Thyroid gland (tissue), 4 donors: ENCODE measurements around the gene AGBL3. TPM values are rescaled to one million over a fixed set of nuclear protein-coding genes. Genes with fewer than 3 reads are reported as not detected.

ENCODE experiments used
- DNase-seq, 2 donors: peaks; one replicate each; pipeline ENCODE4 v3.0.0-alpha.2; 2019
- H3K27ac ChIP-seq, 3 donors: fragments of 200-600 bp; sonication (generic); 1 replicate in 2 of 3; 2 replicates in 1 of 3; pipeline ENCODE4 v1.5.1; 2016 to 2019; ENCODE audit warnings: mild to moderate bottlenecking in 1 of 3, moderate library complexity in 1 of 3
- H3K27me3 ChIP-seq: fragments of 200-600 bp; sonication (generic); one replicate; pipeline ENCODE4 v1.5.1; 2019
- H3K36me3 ChIP-seq, 2 donors: fragments of 200-600 bp; sonication (generic); one replicate each; pipeline ENCODE4 v1.5.1; 2016 to 2019
- H3K4me1 ChIP-seq, 2 donors: fragments of 200-600 bp; sonication (generic); one replicate each; pipeline ENCODE4 v1.5.1; 2017 to 2019
- H3K4me3 ChIP-seq, 3 donors: fragments of 200-600 bp; sonication (generic); replicated peaks in 1 of 3; 1 replicate in 2 of 3; 2 replicates in 1 of 3; pipeline ENCODE4 v1.5.1; 2016; ENCODE audit warnings: mild to moderate bottlenecking in 1 of 3
- H3K9me3 ChIP-seq: fragments of 200-600 bp; sonication (generic); one replicate; pipeline ENCODE4 v1.5.1; 2017
- POLR2A ChIP-seq, 2 donors: fragments of 450-650 bp; IDR thresholded peaks; one replicate each; pipeline ENCODE4 v1.6.1; 2017; ENCODE audit warnings: antibody characterized with exemption in 2 of 2, mild to moderate bottlenecking in 2 of 2, moderate library complexity in 1 of 2
- WGBS, 2 donors: methylation state at CpG; one replicate each; pipeline ENCODE4 v1.1.5; 2017; 5-methylcytosine and 5-hydroxymethylcytosine counted together
- intact Hi-C: fragments of 100-400 bp; cut with DNase I; formaldehyde crosslinking; loops from one replicate; pipeline ENCODE4 v1.15.1; 2023
- total RNA-seq, 4 donors: library from RNA; depleted of rRNA; stranded (reverse); fragments of >200 nt; gene quantifications; one replicate each; pipeline ENCODE4 v1.2.3, GENCODE V29; 2016
- TF ChIP-seq, protein P1 (sequence below), 6 experiments: fragments of 200-600 bp in 3 of 6; fragments of 450-650 bp in 3 of 6; sonication (generic) in 3 of 6; IDR thresholded peaks; one replicate each; pipeline ENCODE4 v1.5.1; 2016 to 2019; ENCODE audit warnings: antibody characterized with exemption in 6 of 6, mild to moderate bottlenecking in 2 of 6, inconsistent platforms in 1 of 6, moderate library complexity in 1 of 6

AGBL3 gene
- total RNA-seq, 4 donors from 2014 or later, result 3.6 to 5.0 (median 4.1) TPM

DNA sequence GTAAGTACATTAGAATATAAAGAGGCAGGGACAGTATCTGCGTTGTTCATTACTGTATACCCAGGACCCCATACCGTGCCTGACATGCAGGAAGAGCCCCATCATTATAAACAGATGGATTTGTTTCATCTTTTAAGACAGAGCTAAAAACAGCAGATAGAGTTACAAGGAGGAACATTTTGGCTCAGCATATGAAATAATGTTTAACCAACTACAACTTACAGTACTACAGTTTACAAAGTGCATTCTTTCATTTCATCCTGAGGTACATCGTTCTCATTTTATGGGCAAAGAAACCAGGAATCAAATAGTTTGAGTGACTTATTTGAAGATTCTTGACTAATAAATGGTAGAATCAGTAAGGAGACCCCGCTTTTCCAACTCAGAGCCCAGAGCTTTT lies 38.1 kb upstream of the AGBL3 start:
- peak overlapping the region in 1 of 3 donors; percentile 35 for H3K27ac ChIP-seq
- H3K27me3 ChIP-seq, result no peaks in the 10 kb centered on the region
- DNase-seq, result no peak
- TF ChIP-seq, protein P1, sequence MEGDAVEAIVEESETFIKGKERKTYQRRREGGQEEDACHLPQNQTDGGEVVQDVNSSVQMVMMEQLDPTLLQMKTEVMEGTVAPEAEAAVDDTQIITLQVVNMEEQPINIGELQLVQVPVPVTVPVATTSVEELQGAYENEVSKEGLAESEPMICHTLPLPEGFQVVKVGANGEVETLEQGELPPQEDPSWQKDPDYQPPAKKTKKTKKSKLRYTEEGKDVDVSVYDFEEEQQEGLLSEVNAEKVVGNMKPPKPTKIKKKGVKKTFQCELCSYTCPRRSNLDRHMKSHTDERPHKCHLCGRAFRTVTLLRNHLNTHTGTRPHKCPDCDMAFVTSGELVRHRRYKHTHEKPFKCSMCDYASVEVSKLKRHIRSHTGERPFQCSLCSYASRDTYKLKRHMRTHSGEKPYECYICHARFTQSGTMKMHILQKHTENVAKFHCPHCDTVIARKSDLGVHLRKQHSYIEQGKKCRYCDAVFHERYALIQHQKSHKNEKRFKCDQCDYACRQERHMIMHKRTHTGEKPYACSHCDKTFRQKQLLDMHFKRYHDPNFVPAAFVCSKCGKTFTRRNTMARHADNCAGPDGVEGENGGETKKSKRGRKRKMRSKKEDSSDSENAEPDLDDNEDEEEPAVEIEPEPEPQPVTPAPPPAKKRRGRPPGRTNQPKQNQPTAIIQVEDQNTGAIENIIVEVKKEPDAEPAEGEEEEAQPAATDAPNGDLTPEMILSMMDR (IDR thresholded peaks at IDR 0.05), result no peak
- TF ChIP-seq POLR2A (IDR thresholded peaks at IDR 0.05), result no peak
- H3K36me3 ChIP-seq, result peaks cover 34 to 49% of the 10 kb centered on the region in 2 donors
- peaks cover 0 to 12% of the 10 kb centered on the region in 2 donors for H3K4me1 ChIP-seq
- intact Hi-C loops, result no loop called here
- no peak overlapping the region for H3K4me3 ChIP-seq
- 89 to 96% methylated on average over 4 of the region's 4 CpGs for WGBS, 2 donors
- no peaks in the 10 kb centered on the region for H3K9me3 ChIP-seq

DNA sequence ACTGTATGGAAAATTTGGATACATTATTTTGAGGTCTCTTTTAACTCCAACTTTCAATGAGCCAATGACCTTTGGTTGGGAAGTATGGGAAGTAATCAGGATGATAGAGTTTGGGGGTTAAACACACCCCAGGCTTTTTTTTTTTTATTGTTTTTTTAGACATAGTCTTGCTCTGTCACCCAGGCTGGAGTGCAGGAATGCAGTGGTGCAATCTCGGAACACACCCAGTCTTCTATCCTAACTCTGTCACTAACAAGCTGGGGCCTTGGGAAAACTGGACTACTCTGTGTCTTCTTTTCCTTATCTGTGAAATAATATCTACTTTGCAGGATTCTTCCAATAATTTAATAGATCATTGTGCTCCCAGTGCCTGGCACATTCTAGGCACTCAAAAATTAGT lies 37.6 kb upstream of the AGBL3 start:
- H3K27ac ChIP-seq, result peak overlapping the region in 2 of 3 donors; percentile 35 to 36
- no peak for TF ChIP-seq POLR2A (IDR thresholded peaks at IDR 0.05)
- TF ChIP-seq, protein P1 (IDR thresholded peaks at IDR 0.05), result no peak
- H3K4me1 ChIP-seq, result peaks cover 0 to 12% of the 10 kb centered on the region in 2 donors
- H3K9me3 ChIP-seq, result no peaks in the 10 kb centered on the region
- peaks cover 35 to 51% of the 10 kb centered on the region in 2 donors for H3K36me3 ChIP-seq
- no peak overlapping the region for H3K4me3 ChIP-seq
- peak; percentile 37 to 68 for DNase-seq
- intact Hi-C loops, result no loop called here
- WGBS, 2 donors, result 34 to 38% methylated on average over 1 of the region's 1 CpG
- no peaks in the 10 kb centered on the region for H3K27me3 ChIP-seq

DNA sequence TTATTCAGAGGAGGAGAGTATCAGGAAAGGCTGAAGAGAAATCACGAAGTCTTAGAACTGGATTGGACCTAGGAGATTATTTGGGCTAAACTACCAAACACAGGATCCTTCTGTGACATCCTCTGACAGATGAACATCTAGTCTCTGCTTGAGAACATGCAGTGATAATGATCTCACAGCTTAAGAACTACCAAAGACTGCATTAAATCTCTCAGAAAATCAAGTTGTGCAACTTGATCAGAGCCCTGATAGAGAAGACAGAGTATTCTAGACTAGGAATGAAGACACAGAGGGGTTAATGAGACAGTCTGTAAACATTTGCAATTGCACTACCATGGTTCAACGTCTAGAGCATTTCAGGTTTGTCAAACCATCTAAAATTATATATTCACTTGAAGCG lies 37.1 kb upstream of the AGBL3 start:
- Histone ChIP-seq H3K9me3 (no peaks in the 10 kb centered on the region), H3K4me3 (no peak overlapping the region), H3K4me1 (peaks cover 0 to 12% of the 10 kb centered on the region in 2 donors), H3K27ac (peak overlapping the region in 2 of 3 donors; percentile 2 to 36), H3K36me3 (peaks cover 35 to 51% of the 10 kb centered on the region in 2 donors), H3K27me3 (no peaks in the 10 kb centered on the region)
- WGBS, 2 donors, result 82 to 89% methylated on average over 3 of the region's 3 CpGs
- TF ChIP-seq, protein P1 (IDR thresholded peaks at IDR 0.05), result no peak
- no peak for TF ChIP-seq POLR2A (IDR thresholded peaks at IDR 0.05)
- intact Hi-C loops, result no loop called here
- DNase-seq, result no peak

DNA sequence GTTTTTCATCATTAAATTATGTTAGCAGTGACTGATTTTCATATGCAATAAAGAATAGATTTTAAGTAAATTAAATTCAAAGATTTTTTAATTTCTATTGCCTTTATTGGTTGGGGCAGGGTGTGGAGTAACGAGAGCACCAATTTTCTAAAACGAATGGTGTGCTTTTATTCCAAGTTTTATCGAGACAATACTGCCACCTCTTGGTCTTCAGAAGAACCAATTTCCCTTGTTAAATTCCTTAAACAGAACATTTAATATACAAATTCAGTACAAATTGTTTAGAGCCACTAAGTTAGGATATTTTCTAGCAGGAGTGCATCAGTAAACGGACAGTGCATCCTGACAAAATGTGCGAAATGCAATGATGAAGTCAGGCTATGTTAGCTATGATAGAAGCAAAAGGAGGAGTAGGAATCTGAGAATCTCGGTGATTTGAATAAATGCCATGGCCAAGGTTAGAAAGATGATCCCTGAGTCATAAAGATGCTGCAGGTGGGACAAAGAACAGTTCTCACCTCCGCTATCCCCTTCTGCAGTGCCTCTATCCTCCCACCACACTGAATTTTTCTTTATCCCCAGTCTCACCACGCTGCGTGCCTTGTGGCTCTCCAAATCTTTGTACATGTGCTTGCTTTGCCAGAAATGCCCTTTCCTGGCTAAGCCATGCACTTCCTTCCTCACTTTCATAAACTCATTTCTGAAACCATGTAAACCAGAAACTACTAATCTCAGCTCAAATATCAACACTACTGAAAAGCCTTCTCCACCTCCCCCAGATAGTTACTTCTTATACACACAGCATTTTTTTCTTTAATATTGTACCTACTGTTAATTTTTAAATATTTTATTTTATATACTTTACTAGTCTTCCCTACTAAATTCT lies 31.9 kb upstream of the AGBL3 start:
- Histone ChIP-seq H3K27ac (peak overlapping the region in 2 of 3 donors; percentile 12 to 31), H3K4me1 (peaks cover 0 to under 1% of the 10 kb centered on the region in 2 donors), H3K4me3 (no peak overlapping the region), H3K36me3 (peaks cover 55 to 59% of the 10 kb centered on the region in 2 donors), H3K9me3 (no peaks in the 10 kb centered on the region), H3K27me3 (no peaks in the 10 kb centered on the region)
- TF ChIP-seq, protein P1 (IDR thresholded peaks at IDR 0.05), result peak; percentile 12 to 79 (median 48)
- TF ChIP-seq POLR2A (IDR thresholded peaks at IDR 0.05), result no peak
- DNase-seq, result no peak
- intact Hi-C loops, result loop anchor here (10.0 kb wide), 1 partner anchor 200 kb away; no protein-coding TSS in a partner anchor
- WGBS, 2 donors, result 52 to 55% methylated on average over 9 of the region's 9 CpGs

DNA sequence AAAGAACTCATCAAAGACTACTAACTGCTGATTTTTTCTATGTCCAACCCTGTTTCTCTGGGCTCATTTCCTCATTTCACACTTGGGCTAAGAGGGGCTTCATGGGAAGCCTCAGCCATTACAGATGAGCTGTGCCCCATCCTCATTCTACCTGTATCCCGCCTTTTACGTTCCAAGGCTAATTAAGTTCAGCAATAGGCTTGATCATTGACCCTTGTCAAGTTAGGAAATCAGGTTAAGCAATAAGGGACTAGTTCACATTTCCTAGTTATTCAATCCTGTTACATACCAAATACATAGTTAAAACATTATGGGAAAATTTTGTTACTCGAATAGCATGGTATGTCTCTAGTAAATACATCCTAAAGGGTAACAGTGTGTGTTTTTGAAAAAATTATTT lies 29.3 kb upstream of the AGBL3 start:
- Histone ChIP-seq H3K27me3 (no peaks in the 10 kb centered on the region), H3K27ac (no peak overlapping the region), H3K36me3 (peaks cover 60 to 64% of the 10 kb centered on the region in 2 donors), H3K4me3 (no peak overlapping the region), H3K4me1 (no peaks in the 10 kb centered on the region), H3K9me3 (no peaks in the 10 kb centered on the region)
- TF ChIP-seq, protein P1 (IDR thresholded peaks at IDR 0.05), result no peak
- TF ChIP-seq POLR2A (IDR thresholded peaks at IDR 0.05), result no peak
- intact Hi-C loops, result loop anchor here (10.0 kb wide), 1 partner anchor 202 kb away; no protein-coding TSS in a partner anchor
- DNase-seq, result no peak
- 94 to 96% methylated on average over 3 of the region's 3 CpGs for WGBS, 2 donors
